ENCODE measurements around the gene EDRF1.

DNA sequence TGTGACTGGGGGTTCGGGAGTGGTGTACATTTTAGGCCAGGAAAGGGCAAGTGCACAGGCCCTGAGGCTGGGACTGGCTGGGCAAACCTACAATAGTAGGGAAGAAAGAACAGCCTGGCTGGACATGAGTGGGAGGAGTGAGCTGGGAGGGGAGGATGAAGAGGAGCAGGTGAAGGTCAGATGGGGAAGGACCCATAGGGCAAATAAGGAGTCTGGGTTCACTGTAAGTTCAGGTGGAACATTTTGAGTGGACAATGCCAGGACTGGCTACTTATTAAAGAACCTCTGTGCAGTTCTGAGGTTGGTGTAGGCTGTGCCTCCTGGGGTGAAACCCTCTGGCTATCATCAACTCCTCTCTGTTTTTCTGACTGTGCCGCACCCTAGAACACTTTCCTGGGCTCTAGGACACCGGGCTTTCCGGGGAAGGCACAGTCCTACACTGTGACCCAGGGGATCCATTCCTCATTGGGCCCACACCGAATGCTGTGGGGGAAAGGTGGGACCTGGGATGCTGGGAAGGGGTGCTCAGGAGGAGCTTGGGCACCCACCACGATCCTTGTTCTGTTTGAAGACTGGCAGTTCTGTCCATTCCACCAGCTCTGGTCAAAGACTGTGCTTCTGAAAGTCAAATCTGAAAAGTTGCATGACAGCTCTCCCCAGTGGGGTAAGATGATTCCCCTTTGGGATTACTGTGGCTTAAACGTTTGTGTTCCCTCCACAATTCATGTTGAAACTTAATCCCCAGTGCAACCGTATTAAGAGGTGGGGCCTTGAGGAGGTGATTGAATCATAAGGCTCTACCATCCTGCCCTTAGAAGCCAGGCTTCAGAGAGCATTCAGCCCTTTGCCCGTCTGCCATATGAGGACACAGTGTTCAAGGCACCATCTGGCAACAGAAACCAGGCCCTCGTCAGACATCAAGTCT lies 60.2 kb downstream of the EDRF1 start:
- TF ChIP-seq, protein P1, sequence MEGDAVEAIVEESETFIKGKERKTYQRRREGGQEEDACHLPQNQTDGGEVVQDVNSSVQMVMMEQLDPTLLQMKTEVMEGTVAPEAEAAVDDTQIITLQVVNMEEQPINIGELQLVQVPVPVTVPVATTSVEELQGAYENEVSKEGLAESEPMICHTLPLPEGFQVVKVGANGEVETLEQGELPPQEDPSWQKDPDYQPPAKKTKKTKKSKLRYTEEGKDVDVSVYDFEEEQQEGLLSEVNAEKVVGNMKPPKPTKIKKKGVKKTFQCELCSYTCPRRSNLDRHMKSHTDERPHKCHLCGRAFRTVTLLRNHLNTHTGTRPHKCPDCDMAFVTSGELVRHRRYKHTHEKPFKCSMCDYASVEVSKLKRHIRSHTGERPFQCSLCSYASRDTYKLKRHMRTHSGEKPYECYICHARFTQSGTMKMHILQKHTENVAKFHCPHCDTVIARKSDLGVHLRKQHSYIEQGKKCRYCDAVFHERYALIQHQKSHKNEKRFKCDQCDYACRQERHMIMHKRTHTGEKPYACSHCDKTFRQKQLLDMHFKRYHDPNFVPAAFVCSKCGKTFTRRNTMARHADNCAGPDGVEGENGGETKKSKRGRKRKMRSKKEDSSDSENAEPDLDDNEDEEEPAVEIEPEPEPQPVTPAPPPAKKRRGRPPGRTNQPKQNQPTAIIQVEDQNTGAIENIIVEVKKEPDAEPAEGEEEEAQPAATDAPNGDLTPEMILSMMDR (IDR thresholded peaks at IDR 0.05; ENCODE audit: poor library complexity): no peak
- no peak for TF ChIP-seq EZH2 (IDR thresholded peaks at IDR 0.05; ENCODE audit: borderline replicate concordance)

All from hepatocyte (in vitro differentiated cells).